22Rv1 (cell line): ENCODE results near the gene GRIP2.

Source experiments
- CTCF ChIP-seq: fragments of 450-650 bp; IDR thresholded peaks from 2 replicates; pipeline ENCODE4 v1.5.1; 2017; ENCODE audit warnings: mild to moderate bottlenecking
- ZFX ChIP-seq: fragments of 450-650 bp; IDR thresholded peaks from 2 replicates; pipeline ENCODE4 v1.6.1; 2017; ENCODE audit warnings: antibody characterized with exemption, borderline replicate concordance

- TF ChIP-seq CTCF (no peak), ZFX (no peak)
These were observed 41.3 kb upstream of the GRIP2 start for GRCh38 chr3:14581334-14582044.
